HG02840 (cell line): ENCODE data around the gene KCNQ4.

Experiments used
- ATAC-seq: cut with Tn5 transposase; IDR thresholded peaks from one replicate; pipeline ENCODE4 v1.9.1; 2021; ENCODE audit warnings: mild to moderate bottlenecking, moderate library complexity, moderate number of reproducible peaks; ENCODE audit not compliant: unreplicated experiment, low FRiP score

KCNQ4 gene

DNA sequence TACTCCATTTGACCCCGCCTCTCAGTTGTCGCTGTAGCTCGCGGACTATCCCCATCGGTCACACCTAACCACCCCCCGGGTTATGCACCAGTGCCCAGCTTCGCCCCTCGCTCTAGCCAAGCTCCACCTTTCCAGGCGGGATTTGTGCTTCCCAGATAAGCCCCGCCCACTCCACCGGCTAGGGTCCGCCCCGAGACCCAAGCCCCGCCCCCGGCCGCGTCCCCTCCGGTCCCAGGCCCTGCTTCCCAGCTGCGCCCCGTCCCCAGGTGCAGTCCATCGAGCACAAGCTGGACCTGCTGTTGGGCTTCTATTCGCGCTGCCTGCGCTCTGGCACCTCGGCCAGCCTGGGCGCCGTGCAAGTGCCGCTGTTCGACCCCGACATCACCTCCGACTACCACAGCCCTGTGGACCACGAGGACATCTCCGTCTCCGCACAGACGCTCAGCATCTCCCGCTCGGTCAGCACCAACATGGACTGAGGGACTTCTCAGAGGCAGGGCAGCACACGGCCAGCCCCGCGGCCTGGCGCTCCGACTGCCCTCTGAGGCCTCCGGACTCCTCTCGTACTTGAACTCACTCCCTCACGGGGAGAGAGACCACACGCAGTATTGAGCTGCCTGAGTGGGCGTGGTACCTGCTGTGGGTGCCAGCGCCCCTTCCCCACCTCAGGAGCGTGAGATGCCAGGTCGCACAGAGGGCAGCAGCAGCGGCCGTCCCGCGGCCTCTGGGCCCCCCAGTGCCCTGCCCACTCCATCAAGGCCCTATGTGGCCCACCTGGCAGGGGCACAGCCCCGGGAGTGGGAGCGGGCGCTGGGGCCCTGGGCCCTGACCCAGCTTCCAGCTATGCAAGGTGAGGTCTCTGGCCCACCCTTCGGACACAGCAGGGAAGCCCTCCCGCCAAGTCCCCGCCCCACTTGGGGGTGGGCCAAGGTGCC lies 54.7 kb downstream of the KCNQ4 start:
- ATAC-seq, result no peak

- ATAC-seq, result no peak
Measured at GRCh38 chr1:40838980-40839942, 55.7 kb downstream of the KCNQ4 start.

DNA sequence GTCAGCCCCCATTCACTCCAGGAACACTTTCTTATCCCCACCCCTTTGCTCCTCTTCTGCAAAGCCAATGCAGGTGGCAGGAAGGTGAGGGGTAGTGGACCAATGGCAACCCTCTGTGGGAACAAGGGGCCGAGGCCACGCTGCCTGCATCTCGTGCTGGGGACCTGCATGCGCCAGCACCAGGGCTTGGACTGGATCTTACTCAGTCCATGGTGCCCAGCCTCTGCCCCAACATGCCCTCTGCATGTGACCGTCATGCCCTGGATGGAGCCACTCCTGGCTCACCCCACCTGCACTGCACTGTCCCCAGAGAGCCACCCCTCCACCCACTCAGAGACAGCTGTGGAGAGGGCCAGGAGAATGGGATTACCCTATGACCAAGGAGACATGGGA lies 56.4 kb downstream of the KCNQ4 start:
- ATAC-seq, result no peak

DNA sequence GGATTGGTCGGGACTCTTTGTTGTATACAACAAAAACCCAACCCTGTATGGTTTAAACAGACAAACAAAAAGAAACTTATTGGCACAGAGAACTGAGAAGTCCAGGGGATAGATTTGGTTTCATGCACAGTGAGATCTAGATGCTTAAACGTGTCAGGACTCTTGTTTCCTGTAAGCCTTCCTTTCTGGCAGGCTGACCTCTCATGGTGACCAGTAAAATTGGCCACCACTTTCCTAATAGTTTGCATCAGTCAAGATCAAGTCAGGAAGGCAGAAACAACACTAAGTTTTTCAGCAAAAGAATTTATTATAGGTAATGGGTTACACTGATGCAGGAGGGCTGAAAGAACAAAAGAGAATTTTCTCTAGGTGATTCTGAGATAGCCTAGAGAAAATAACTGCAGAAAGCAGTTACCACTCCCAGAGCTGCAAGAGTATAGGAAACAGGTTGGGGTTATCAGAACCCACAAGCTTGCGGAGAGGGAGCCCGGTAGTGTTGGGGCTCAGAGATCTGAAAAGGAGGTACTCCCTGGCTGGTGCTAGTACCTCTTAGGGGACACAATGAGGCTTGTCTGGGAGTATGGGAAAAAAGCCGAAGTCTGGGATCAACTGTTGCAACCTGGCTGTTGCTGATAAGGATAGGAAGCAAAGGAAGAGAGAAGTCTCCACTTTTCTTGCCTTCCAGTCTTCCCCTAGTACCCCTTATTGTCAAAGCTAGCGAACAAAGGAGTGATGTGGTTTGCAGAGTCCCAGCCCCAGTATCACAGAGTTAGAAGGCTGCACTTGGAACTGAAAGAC lies 57.1 kb downstream of the KCNQ4 start:
- ATAC-seq, result no peak

GRCh38 chr1:40841602-40842001 lies 58.0 kb downstream of the KCNQ4 start:
- no peak for ATAC-seq

- ATAC-seq, result no peak
Measured at GRCh38 chr1:40842207-40842606, 58.6 kb downstream of the KCNQ4 start.

DNA sequence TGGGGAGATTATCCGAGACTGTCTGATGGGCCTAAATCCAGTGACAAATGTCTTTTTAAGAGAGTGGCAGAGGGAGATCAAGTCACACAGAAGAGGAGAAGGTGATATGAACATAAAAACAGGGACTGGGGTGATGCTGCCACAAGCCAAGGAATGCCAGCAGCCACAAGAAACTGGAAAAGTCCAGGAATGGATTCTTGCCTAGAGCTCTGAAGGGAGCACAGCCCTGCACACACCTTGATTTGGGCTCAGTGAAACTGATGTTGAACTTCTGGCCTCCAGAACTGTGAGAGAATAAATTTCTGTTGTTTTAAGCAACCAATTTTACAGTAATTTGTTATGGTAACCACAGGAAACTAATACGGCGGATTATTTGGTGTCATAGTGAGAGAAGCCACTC lies 59.1 kb downstream of the KCNQ4 start:
- ATAC-seq, result no peak

DNA sequence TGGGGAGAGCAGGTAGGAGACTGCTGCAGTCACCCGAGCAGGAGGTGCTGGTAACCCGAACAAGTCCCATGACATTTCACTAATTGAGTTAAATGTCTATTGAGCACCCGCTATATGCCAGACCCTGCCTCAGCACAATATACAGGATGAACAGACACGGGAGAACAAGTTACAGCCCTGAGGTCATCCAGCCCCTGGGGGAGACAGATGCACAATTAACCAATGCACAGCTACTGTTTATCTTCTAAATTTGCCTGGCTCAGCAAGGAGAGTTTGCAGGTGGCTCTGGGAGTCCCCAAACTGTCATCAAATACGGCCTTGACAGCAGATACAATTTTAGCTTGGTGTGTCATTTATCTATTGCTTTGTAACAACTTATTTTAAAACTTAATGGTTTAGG lies 60.5 kb downstream of the KCNQ4 start:
- no peak for ATAC-seq

DNA sequence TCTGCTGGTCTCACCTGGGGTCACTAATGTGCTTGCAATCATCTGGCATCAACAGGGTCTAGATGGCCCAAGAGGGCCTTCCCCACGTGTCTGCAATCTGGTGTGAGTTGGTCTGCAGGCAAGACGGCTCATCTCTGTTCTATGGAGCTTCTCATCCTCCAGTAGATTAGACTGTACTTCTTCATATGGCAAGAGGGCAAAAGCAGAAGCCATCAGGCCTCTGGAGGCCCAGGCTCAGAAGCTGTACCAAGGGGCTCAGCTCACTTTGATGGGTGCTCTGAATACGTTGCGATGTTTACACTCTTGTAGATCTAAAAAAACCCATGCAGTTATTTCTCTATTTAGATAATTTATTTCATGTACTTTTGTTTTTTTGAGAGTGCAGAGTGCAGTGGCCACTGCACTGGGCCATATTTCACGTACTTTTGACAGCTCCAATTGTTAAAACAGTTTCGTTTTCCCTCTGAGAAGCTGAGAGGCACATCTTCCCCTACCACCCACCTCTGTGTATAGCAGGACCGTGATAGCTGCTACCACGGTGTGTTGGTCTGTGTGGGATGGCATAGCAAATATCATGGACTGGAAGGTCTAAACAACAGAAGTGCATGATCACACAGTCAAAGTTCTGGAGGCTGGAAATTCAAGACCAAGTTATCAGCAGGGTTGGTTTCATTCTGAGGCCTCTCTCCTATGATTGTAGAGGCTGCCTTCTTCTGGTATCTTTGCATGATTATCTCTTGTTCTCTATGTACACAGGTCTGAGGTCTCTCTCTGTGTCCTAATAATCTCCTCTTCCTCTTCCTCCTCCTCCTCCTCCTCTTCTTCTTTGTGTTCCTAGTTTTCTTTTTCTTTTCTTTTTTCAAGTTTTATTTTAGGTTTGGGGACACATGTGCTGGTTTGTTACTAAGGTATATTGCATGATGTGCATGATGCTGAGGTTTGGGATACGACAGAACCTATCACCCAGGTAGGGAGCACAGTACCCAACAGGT lies 61.6 kb downstream of the KCNQ4 start:
- no peak for ATAC-seq

GRCh38 chr1:40845895-40846294 lies 62.3 kb downstream of the KCNQ4 start:
- ATAC-seq, result no peak

- ATAC-seq, result no peak
Measured at GRCh38 chr1:40847023-40847745, 63.6 kb downstream of the KCNQ4 start.

GRCh38 chr1:40848530-40849189 lies 65.1 kb downstream of the KCNQ4 start:
- no peak for ATAC-seq

DNA sequence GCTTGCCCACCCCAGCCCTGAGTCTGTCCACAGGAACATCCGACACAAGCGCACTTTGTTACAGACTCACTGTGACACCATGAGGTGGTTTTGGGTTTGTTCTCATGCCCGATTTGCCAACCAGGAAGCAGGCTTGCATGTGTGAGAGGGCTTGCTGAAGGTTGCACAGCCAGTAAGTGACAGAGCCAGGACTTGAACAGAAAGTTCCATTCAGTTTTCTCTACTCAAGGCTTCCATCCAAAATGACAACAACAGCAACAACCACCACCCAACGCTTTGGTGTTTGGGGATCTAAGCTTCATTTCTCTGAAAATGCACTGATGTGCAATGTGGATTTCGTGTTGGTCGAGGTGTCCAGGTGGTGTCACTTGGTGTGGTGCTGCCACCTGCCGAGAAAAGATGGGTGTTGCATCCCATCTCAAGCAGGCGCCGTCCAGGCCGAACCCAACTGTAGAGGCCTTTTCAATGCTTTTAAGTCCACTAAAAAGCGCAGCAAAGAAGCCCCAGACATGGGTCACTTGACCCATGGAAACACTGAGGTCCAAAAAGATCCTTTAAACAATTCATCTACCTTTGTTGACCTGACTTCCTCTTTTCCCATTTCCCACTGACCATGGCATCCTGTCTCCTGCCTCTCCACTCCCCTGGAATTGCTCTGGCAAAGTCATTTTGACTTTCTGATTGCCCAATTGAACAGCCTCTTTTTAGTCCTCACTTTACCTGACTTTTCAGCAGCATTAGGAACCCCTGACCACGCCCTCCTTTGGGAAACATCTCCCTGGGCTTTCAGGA lies 66.4 kb downstream of the KCNQ4 start:
- ATAC-seq, result no peak

- ATAC-seq, result no peak
Measured at GRCh38 chr1:40851643-40852042, 68.1 kb downstream of the KCNQ4 start.

GRCh38 chr1:40853113-40853884 lies 69.7 kb downstream of the KCNQ4 start:
- ATAC-seq, result no peak

DNA sequence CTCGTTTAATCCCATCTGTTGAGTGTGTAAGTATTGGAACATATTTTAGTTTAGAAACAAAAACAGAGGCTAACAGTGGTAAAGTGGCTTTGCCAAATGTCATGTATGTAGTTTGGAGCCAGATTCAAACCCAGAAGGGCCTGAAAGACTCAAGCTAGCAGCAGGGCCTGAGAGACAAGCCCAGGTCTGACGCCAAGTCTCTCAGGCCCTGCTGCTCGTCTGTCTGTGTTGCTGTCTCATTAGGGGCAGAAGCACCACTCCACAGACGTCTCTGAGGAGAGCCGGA lies 70.2 kb downstream of the KCNQ4 start:
- ATAC-seq, result no peak

- no peak for ATAC-seq
Measured at GRCh38 chr1:40855513-40855912, 71.9 kb downstream of the KCNQ4 start.
